Measurements from ENCODE around the gene TPBG.
A peak's percentile ranks its signal among the peaks of the same experiment; 100 is the strongest.

Gene TPBG

GRCh38 chr6:82364087-82365015 lies 734 bp downstream of the TPBG start (continued):
- TF ChIP-seq ZNF280D (tag by site-specific recombination; IDR thresholded peaks at IDR 0.05): no peak
- no peak for TF ChIP-seq ZNF776 (tag by site-specific recombination; IDR thresholded peaks at IDR 0.05; ENCODE audit: borderline replicate concordance)
- TF ChIP-seq GFI1B (tag by site-specific recombination; IDR thresholded peaks at IDR 0.05): no peak
- TF ChIP-seq SP3 (tag by site-specific recombination; IDR thresholded peaks at IDR 0.05): peak; percentile 94
- no peak for TF ChIP-seq ZNF350 (tag by site-specific recombination; IDR thresholded peaks at IDR 0.05)
- TF ChIP-seq ZBTB8A (tag by site-specific recombination; IDR thresholded peaks at IDR 0.05): peak; percentile 83
- TF ChIP-seq ZNF621 (tag by site-specific recombination; IDR thresholded peaks at IDR 0.05): no peak
- TF ChIP-seq KLF10 (tag by site-specific recombination; IDR thresholded peaks at IDR 0.05): no peak; the same call in 1 of the 2 replicates
- 0 out of 2 replicates have a peak, but pooled peaks have one; percentile 57 for TF ChIP-seq HOXC10 (CRISPR knock-in tag; IDR thresholded peaks at IDR 0.05)
- 0 out of 2 replicates have a peak, but pooled peaks have one; percentile 13 for TF ChIP-seq ZBTB7A (tag by site-specific recombination; IDR thresholded peaks at IDR 0.05; ENCODE audit: low read depth)
- peak; percentile 64 for TF ChIP-seq GLIS2 (tag by site-specific recombination; IDR thresholded peaks at IDR 0.05)
- TF ChIP-seq HIC1 (tag by site-specific recombination; IDR thresholded peaks at IDR 0.05): peak; percentile 75
- TF ChIP-seq ZNF626 (tag by site-specific recombination; IDR thresholded peaks at IDR 0.05): no peak
- peak; percentile 41 for TF ChIP-seq ZNF501 (tag by site-specific recombination; IDR thresholded peaks at IDR 0.05)
- 0 out of 2 replicates have a peak, but pooled peaks have one; percentile 25 for TF ChIP-seq PRDM1 (tag by site-specific recombination; IDR thresholded peaks at IDR 0.05)
- TF ChIP-seq ZNF580 (tag by site-specific recombination; IDR thresholded peaks at IDR 0.05): peak; percentile 8; the same call in 1 of the 2 replicates
- TF ChIP-seq PRDM6 (tag by site-specific recombination; IDR thresholded peaks at IDR 0.05): no peak
- no peak for TF ChIP-seq ZNF664 (tag by site-specific recombination; IDR thresholded peaks at IDR 0.05)
- TF ChIP-seq ELK4 (IDR thresholded peaks at IDR 0.05; ENCODE audit: borderline replicate concordance, low read depth, low read length): no peak
- no peak for TF ChIP-seq ZNF692 (tag by site-specific recombination; IDR thresholded peaks at IDR 0.05)
- TF ChIP-seq KLF7 (tag by site-specific recombination; IDR thresholded peaks at IDR 0.05; ENCODE audit: borderline replicate concordance): peak; percentile 22; the same call in 1 of the 2 replicates
- no peak for TF ChIP-seq ZNF155 (tag by site-specific recombination; IDR thresholded peaks at IDR 0.05)
- no peak for TF ChIP-seq ZNF274 (IDR thresholded peaks at IDR 0.05; ENCODE audit: low read length)
- no peak for TF ChIP-seq ZNF274 (tag by site-specific recombination; IDR thresholded peaks at IDR 0.05; ENCODE audit: borderline replicate concordance)
- TF ChIP-seq ZNF449 (tag by site-specific recombination; IDR thresholded peaks at IDR 0.05): 0 out of 2 replicates have a peak, but pooled peaks have one; percentile 24
- no peak for TF ChIP-seq ZNF670 (tag by site-specific recombination; IDR thresholded peaks at IDR 0.05; ENCODE audit: low read depth)

All from HEK293 (cell line).